Measurements from ENCODE around the gene STUM.
"Not testable (repeated sequence)": the region's sequence is repeated elsewhere in the genome, so short reads cannot be mapped to it uniquely, and the experiment has no call there.

The STUM gene

DNA sequence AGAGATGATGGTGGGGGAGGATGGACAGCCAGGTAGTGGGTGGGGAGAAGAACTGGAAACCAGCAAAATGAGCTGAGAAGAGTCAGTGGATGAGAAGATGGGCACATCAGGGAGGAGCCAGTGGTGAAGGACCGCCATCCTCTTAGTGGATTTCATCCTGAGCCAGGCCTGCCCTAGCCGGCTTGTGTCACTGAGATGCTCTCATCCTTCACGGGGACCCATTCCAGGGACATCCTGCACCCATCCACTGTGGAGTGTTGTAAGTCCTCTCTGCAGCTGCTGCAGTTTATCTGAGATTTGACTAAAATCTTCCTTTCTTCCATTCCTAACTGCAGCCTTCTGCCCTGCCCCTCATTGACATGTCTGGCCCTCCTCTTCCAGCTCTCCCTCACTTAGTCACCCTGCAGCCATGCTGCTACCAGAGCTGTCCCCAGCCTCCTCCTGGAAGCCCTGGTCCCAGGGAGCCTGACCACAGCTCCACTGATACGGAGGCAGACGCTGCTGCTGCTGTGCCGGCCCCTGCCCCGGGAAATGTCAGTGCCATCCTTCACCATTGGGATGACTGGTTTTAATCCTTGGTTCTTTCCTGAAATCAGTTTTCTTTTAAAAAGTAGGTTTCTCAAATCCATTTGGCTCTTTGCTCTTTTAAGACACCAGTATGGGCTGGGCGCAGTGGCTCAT is 33.2 kb downstream of the STUM start:
- DNase-seq (ENCODE audit: low spot score), result no peak

DNA sequence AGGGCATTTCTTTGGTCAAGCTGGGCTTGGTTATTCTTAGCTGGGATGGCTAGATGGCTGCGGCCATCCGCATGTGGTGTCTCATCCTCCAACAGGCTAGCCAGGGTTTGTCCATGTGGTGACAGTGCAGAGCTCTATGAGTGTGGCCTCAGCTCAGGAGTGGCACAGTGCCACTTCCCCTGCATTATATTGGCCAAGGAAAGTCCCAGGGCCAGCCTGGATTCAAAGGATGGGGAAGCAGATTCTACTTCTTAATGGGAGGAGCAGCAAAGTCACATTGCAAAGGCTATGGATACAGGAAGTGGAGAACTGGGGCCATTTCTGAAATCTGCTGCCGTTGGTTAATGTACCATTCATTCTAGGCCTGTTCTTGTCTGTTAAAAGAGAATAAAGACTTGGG is 34.4 kb downstream of the STUM start:
- DNase-seq (ENCODE audit: low spot score), result no peak

- DNase-seq (ENCODE audit: low spot score), result no peak
Observed at GRCh38 chr1:226584164-226584563, 35.6 kb downstream of the STUM start.

DNA sequence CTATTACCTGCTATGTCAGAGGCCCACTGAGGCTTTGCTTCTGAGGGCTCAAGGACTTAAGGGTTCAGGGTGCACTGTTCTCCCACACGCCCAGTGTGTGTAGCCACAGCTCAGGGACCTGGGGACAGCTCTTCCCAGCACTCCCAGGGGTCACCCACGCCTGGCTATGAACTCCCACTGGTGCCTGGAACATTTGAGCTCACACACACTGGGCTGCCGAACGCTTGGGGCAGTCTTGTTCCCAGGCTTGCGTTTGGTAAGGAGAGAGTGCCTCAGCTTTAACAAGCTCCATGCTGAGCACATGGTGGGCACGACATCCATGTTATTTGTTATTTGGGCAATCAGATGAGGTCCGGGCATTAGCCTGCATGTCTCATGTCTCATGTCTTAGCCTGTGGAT is 37.6 kb downstream of the STUM start:
- no peak for DNase-seq (ENCODE audit: low spot score)

DNA sequence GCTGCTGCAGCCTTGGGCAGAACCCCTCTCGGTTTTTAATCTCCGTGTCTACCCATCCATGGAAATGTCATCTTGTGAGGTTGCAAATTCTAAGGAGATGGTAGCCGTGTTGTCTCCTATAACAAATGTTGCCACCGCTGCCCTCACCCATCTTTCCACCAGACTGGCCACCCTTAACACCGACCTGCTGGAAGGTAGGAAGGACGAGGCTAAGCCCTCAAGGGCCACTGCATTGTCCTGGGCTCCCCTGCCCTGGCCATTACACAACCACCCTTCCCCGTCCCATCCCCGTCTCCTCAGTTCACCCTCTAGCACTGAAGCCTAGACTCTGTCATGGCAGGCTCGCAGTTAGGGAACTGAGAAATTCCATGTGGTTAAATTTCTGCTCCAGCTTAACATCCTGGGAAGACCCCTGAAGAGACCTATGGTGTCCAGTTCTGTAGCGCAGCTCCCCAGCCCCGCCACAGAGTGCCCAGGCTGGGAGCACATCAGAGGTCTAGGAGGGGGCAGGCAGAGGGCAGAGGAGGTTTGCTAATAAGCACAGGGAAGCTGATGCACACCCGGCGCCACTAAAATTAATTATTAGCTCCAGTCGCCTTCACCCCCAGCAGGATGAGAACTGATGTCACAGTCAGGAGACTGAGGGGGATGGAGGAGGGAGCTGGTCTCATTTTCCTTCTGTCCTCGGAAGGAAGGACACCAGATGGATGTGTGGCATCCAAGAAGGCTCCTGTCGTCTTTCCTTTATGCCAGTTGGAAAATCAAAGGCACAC is 38.3 kb downstream of the STUM start:
- DNase-seq (ENCODE audit: low spot score), result no peak

- no peak for DNase-seq (ENCODE audit: low spot score)
Observed at GRCh38 chr1:226588484-226588883, 39.9 kb downstream of the STUM start.

DNA sequence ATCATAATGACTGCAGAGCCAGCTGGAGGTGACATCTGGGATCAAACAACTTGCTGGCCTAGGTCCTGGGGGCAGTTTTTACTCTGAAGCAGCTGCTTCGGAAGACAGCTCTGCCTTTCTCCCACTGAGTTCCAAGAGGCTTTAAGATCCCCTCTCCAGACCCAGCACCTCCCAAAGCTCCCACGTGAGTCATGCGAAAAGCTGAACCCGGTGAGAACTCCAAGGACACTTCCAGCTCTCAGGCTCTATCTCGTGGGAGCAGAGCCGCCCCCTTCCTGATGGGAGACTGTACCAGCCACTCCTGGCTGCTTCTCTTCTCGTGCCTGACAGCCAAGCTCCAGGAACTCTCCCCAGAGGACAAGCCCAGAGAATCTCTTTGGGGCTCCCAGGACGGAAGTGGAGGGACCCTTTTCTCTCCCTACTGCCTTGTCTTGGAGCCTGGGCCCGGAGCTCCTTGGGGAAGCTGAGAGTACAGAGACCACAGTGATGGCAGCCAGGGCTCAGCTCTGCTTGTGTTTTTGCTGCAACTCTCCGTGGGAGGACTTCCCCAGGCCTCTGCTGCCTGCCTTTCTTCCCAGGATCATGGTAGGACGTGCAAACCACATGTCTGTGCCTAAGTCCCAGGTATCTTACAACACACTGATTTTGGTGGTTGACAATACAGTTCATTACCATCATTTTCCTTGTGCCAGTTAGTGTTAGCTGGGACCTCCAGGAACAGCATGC is 40.6 kb downstream of the STUM start:
- DNase-seq (ENCODE audit: low spot score), result no peak

DNA sequence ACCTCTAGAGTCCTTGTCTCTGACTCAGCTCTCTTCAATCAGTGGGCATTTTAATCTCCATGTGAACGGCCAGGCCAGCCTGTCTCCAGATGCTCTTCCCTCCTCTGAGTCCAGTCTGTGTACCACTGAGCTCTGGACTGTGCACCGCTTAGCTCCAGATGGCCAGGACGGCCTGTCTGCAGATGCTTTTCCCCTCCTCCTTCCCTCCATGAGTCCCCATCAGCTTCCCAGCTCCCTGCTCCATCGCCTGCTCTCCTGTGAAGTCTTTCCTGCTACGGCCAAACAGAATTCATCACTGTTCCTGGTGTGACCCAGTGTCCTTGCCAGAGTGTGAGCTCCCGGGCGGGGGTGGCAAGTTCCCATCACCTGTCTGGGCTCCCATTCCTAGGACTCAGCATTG is 42.0 kb downstream of the STUM start:
- no peak for DNase-seq (ENCODE audit: low spot score)

DNA sequence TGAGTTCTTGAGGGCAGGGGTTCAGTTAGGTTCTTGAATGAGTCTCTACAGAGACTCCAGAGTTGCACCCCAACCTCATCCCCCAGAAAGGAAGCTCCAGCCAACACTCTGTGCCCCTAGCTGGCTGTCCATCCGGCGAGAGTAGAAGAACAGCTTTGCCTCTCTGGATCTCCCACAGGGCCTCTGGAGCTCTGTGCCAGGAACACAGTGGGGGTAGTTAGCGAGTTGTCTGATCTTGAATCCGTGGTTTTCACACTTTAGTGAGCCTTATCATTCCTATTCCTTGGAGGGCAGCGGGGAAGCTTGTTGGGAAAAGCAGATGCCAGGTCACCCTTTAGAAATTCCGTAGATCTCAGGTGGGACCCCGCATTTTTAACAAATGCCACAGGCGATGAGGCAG is 45.0 kb downstream of the STUM start:
- DNase-seq (ENCODE audit: low spot score), result no peak

DNA sequence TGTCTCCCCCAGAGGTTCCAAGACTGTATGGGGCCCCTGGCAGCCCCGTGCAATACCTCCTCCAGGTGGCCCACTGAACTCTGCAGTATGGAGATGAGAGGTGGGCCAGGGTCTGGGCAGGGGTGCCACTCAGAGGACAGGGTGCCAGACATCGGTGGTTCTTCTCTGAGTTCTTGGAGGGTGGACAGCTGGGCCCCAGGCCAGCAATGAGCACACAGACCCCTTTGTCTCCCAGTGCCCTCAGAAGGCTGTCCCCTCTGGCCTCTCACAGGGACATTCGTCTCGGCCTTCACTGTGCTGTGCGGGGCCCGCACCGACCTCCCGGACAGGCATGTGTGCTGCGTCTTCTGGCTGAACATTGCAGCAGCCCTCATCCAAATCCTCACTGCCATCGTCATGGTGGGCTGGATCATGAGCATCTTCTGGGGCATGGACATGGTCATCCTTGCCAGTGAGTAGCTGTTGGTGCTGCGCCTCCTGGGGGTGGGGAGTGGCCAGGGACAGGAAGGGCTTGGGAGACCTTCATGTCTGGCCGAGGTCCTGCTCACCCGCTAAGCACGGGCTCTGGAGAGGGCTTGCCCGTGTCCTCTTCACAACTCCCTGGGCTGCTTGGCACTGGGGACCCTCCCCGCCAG is 48.1 kb downstream of the STUM start:
- no peak for DNase-seq (ENCODE audit: low spot score)

- DNase-seq (ENCODE audit: low spot score), result no peak
Observed at GRCh38 chr1:226597616-226598454, 49.3 kb downstream of the STUM start.

DNA sequence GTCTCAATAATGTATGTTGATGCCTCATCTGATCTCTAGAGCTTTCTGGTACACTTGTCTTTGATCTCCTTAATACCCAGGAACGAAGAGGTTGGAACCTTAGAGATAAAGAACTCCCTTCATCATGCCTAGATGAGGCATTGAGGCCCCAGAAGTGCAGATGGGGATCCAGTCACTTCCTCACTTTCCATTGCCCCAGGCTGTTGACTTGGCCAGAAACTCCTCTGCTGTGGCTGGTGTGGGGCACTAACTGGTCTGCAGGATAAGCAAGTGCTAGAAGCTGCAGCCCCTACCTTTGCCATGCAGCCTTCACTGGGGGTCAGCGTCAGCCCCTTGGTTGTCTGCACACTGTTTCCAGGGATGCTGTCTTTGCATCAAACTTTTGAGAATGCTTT is 49.9 kb downstream of the STUM start:
- no peak for DNase-seq (ENCODE audit: low spot score)

DNA sequence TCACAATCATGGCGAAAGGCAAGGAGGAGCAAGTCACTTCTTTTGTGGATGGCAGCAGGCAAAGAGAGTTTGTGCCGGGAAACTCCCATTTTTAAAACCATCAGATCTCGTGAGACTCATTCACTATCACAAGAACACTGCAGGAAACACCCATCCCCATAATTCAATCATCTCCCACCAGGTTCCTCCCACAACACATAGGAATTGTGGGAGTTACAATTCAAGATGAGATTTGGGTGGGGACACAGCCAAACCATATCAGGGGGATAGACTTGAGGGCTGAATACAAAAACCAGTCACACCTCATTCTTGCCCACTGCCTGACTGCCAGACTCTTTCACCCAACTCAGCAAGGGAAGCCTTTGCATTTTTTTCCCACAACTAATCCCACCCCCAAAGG is 50.4 kb downstream of the STUM start:
- DNase-seq (ENCODE audit: low spot score), result not testable (repeated sequence)

DNA sequence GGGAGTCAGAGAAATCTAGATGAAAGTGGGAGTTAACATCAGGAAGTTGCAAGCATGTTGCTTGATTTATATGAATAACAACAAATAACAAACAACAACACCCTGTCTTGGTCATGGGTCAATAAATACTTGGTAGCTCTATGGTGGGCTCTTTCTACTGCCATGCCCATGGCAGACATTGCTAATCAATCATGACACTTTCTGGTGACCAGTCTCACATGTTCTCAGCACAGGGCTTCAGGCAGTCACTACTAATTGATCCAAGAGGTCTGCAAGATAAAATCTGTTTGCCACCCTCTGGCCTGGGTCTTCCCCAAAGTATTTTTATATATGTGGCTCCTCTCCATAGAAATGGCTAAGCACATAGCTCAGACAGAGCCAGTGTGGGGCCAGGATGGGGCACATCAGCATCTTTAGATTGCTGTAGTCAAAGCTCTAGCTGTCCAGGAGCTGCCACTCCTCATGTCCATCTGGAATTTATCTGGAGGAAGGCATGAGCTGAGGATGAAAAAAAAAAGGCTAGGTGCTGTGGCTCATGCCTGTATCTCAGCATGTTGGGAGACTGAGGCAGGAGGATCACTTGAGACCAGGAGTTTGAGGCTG is 51.2 kb downstream of the STUM start:
- DNase-seq (ENCODE audit: low spot score), result no peak

DNA sequence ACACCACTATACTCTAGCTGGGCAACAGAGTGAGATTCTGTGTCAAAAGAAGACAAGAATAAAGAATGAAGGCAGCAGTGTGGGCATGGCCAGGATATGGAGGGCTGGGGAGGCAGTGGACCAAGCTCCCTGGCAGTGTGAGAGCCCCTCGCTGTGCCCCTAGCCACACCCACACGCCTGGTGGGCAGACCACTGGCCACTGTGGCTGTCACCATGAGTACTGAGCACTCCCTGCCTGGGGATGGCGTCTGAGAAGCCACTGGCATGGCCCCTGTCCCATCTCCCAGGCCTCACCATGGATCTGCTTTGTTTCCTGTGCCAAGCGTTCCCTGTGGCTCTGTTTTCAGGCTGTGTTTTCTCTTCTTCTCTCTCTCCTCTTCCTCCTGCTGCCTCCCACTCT is 51.7 kb downstream of the STUM start:
- DNase-seq (ENCODE audit: low spot score), result no peak

DNA sequence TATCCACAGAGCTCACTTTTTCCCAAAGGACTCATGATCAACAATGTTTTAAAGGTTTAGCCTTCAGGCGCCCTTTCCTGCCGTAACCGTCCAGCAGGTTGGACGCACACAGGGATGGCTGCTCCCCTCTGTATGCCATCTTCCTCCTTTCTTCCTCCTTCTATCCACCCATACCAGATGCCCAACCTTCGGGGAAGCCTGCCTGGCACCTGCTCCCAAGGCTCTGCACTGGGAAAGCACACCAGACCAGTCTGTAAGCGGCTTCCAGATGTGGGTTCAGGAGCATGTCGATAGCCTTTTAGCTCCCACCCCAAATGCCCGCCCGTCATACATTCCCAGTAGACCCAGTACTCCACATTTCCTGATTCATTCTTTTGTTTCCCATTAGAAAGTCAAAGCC is 52.9 kb downstream of the STUM start:
- no peak for DNase-seq (ENCODE audit: low spot score)

GRCh38 chr1:226602186-226603021 is 53.8 kb downstream of the STUM start:
- DNase-seq (ENCODE audit: low spot score), result no peak

DNA sequence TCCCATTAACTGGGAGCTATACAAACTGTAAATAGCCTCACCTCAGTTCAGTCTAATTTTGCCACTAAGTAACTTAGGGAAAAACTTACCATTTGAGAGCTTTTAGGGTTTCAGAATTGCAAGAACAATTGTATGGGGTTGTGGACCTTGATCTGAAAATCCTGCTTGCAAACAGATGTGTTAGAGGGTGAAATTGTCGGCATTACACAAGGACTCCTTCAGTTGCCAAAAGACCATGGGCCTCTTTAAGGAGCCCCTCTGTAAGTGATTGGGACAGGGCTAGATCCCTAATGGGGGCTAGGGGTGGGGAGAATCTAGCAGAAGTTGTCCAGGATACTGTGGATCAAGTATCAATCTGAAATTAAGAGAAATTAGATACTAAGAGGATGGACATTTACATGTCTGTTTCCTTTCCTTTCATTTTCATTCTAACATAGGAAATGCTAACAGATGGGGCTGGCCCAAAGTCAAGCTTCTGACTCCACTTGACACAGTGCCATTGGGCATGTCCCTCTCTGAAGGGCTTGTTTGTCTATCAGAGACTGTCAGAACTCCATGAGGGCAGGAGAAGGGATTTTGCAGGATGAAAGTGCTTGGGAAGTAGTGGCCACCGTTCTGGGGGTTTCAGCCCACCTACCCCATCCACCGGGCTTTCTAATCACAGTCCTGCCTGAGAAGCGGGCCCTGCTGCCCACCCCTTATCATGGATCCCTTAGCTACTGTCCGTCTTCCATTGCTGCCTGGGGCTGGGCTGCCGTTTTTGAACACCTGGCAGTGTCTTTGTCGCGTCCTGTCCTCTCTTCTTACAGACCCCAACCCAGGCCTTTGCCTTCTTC is 54.7 kb downstream of the STUM start:
- DNase-seq (ENCODE audit: low spot score), result no peak

DNA sequence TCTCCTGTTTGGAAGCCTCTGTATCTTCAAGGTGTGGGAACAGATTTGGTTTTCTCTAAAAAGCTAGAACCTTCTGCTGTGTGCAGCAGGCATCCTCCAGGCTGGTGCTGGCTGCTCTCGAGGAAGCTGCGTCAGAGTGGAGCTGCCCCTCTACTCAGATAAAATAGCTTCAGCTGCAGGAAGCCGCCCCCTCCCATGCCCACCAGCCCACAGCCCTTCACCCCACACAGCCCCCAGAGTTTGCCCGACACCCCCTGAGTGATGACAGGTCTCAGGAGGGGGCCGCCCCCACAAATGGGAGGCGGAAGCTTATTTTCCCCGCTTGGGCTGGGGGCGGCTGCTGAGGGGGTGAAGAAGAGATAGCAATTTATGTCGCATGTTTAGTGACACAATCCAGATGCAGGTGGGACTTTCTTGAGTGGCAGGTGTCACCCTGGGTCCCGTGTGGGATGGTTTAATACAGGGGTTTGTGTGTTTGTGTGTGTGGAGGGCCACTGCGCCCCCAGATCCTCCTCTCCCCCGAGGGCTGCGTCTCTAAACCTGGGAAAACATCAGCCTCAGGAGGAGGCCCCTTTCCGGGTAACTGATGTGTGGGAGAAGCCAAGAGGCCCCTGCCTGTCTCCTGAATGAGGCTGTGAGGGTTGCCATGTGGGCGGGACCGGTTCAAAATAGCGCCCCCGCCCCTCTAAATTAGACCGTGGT is 55.4 kb downstream of the STUM start:
- no peak for DNase-seq (ENCODE audit: low spot score)

Measured in HuH-7 (cell line).